Mesendoderm (in vitro differentiated cells): ENCODE results near the gene NME3.
A peak's percentile ranks its signal among the peaks of the same experiment; 100 is the strongest.

Experiments used
- DNase-seq: peaks from one replicate; pipeline ENCODE4 v3.0.0; 2013
- H2AK5ac ChIP-seq: 2 replicates; pipeline ENCODE4 v1.6.1; 2013; ENCODE audit warnings: low read length, inconsistent platforms
- H2BK120ac ChIP-seq: 2 replicates; pipeline ENCODE4 v1.6.1; 2013; ENCODE audit warnings: low read depth, mild to moderate bottlenecking, low read length, moderate library complexity, mixed read lengths
- H2BK15ac ChIP-seq: replicated peaks from 2 replicates; pipeline ENCODE4 v1.6.1; 2013; ENCODE audit warnings: low read depth, mild to moderate bottlenecking, moderate library complexity
- H2BK5ac ChIP-seq: 2 replicates; pipeline ENCODE4 v1.6.1; 2013; ENCODE audit warnings: low read length, inconsistent platforms
- H3K18ac ChIP-seq: 2 replicates; pipeline ENCODE4 v1.6.1; 2013; ENCODE audit warnings: mild to moderate bottlenecking, low read length, mixed read lengths
- H3K23ac ChIP-seq: one replicate; pipeline ENCODE4 v1.6.1; 2013; ENCODE audit warnings: low read length
- H3K27ac ChIP-seq: 2 replicates; pipeline ENCODE4 v1.5.1; 2013; ENCODE audit warnings: low read depth, mild to moderate bottlenecking, inconsistent platforms, low read length, moderate library complexity
- H3K27me3 ChIP-seq: 2 replicates; pipeline ENCODE4 v1.6.1; 2013; ENCODE audit warnings: low read length, control low read depth, mild to moderate bottlenecking, inconsistent platforms; ENCODE audit not compliant: insufficient read depth, poor library complexity
- H3K36me3 ChIP-seq: 2 replicates; pipeline ENCODE4 v1.6.1; 2013; ENCODE audit warnings: low read length, inconsistent platforms; ENCODE audit not compliant: control insufficient read depth, insufficient read depth
- H3K4ac ChIP-seq: one replicate; pipeline ENCODE4 v1.6.1; 2013; ENCODE audit warnings: low read depth, mild to moderate bottlenecking, low read length, moderate library complexity
- H3K4me1 ChIP-seq: 2 replicates; pipeline ENCODE4 v1.6.1; 2013; ENCODE audit warnings: low read depth, low read length, inconsistent platforms; ENCODE audit not compliant: control insufficient read depth
- H3K4me2 ChIP-seq: 2 replicates; pipeline ENCODE4 v1.6.1; 2013; ENCODE audit warnings: low read length
- H3K4me3 ChIP-seq: 2 replicates; pipeline ENCODE4 v1.5.1; 2013; ENCODE audit warnings: mild to moderate bottlenecking, low read length
- H3K56ac ChIP-seq: one replicate; pipeline ENCODE4 v1.6.1; 2013; ENCODE audit warnings: low read length
- H3K79me1 ChIP-seq: 2 replicates; pipeline ENCODE4 v1.6.1; 2013; ENCODE audit warnings: low read length, inconsistent platforms
- H3K79me2 ChIP-seq: 2 replicates; pipeline ENCODE4 v1.6.1; 2013; ENCODE audit warnings: mild to moderate bottlenecking, low read length; ENCODE audit not compliant: control insufficient read depth, insufficient read depth
- H3K9ac ChIP-seq: 2 replicates; pipeline ENCODE4 v1.6.1; 2013; ENCODE audit warnings: low read length, inconsistent platforms
- H4K5ac ChIP-seq: one replicate; pipeline ENCODE4 v1.6.1; 2013; ENCODE audit warnings: low read length
- H4K8ac ChIP-seq: one replicate; pipeline ENCODE4 v1.6.1; 2013; ENCODE audit warnings: low read depth, mild to moderate bottlenecking, control low read depth, low read length, moderate library complexity
- WGBS: extraction: QIAGEN DNeasy Blood & Tissue Kit; methylation state at CpG from one replicate; pipeline ENCODE4 v1.1.7; 2013; ENCODE audit warnings: low lambda C conversion rate, missing lambda C conversion rate; ENCODE audit not compliant: insufficient coverage; ENCODE audit errors: extremely low coverage; 5-methylcytosine and 5-hydroxymethylcytosine counted together

Gene NME3

DNA sequence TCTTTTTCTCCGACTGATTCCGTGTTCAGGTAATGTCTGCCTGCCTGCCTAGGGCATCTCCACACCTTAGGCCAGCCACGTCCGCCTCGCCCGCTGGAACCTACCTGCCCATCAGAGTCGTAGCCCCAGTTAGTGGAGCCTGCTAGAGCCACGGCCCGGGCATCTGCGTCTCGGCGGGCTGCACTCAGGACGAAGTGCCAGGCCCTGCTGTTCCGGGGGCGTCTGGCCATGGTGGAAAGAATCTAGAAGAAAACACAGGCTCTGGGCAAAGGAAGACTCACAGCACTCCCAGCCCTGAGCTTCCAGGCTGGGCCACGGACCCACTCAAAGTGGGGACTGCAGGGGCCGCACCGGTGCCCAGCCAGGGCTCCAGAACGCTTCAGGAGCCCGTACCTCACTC, 9.9 kb upstream of the NME3 start:
- no CpG with 5 or more reads among the region's 20 CpGs for WGBS
- H2AK5ac ChIP-seq, result no peak overlapping the region
- H3K18ac ChIP-seq, result no peak overlapping the region
- no peak overlapping the region for H2BK15ac ChIP-seq
- peaks cover 19% of the 10 kb centered on the region for H3K79me2 ChIP-seq
- no peak overlapping the region for H4K8ac ChIP-seq
- no peaks in the 10 kb centered on the region for H3K4me1 ChIP-seq
- H3K27ac ChIP-seq, result no peak overlapping the region
- H4K5ac ChIP-seq, result no peak overlapping the region
- no peak overlapping the region for H3K4ac ChIP-seq
- H2BK5ac ChIP-seq, result no peak overlapping the region
- no peak for DNase-seq
- H3K27me3 ChIP-seq, result no peaks in the 10 kb centered on the region
- H3K36me3 ChIP-seq, result no peaks in the 10 kb centered on the region
- peaks cover 10% of the 10 kb centered on the region for H3K79me1 ChIP-seq
- no peak overlapping the region for H2BK120ac ChIP-seq
- H3K23ac ChIP-seq, result no peak overlapping the region
- H3K4me3 ChIP-seq, result no peak overlapping the region
- peak overlapping the region; percentile 88 for H3K56ac ChIP-seq
- peak overlapping the region; percentile 88 for H3K4me2 ChIP-seq
- H3K9ac ChIP-seq, result peak overlapping the region; percentile 81

DNA sequence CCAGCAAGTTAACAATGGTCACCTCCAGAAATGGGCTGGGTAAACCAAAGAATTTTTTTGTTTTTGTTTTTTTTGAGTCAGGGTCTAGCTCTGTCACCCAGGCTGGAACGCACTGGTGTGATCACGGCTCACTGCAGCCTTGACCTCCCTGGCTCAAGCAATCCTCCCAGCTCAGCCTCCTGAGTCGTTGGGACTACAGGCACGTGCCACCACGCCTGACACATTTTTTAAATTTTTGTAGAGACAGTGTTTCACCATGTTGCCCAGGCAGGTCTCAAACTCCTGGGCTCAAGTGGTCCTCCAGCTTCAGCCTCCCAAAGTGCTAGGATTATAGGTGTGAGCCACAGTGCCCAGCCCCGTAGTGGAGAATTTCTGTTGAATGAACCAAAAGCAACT, 9.3 kb upstream of the NME3 start:
- Histone ChIP-seq H3K4ac (no peak overlapping the region), H3K27me3 (no peaks in the 10 kb centered on the region), H3K4me2 (no peak overlapping the region), H3K4me3 (no peak overlapping the region), H2BK120ac (no peak overlapping the region), H3K4me1 (no peaks in the 10 kb centered on the region), H3K79me1 (peaks cover 7% of the 10 kb centered on the region), H2BK5ac (no peak overlapping the region), H3K79me2 (peaks cover 16% of the 10 kb centered on the region), H3K18ac (no peak overlapping the region), H3K27ac (no peak overlapping the region), H4K8ac (no peak overlapping the region), H3K56ac (no peak overlapping the region), H3K36me3 (no peaks in the 10 kb centered on the region), H4K5ac (no peak overlapping the region), H3K9ac (no peak overlapping the region), H3K23ac (no peak overlapping the region), H2AK5ac (no peak overlapping the region), H2BK15ac (no peak overlapping the region)
- WGBS, result no CpG with 5 or more reads among the region's 6 CpGs
- no peak for DNase-seq

DNA sequence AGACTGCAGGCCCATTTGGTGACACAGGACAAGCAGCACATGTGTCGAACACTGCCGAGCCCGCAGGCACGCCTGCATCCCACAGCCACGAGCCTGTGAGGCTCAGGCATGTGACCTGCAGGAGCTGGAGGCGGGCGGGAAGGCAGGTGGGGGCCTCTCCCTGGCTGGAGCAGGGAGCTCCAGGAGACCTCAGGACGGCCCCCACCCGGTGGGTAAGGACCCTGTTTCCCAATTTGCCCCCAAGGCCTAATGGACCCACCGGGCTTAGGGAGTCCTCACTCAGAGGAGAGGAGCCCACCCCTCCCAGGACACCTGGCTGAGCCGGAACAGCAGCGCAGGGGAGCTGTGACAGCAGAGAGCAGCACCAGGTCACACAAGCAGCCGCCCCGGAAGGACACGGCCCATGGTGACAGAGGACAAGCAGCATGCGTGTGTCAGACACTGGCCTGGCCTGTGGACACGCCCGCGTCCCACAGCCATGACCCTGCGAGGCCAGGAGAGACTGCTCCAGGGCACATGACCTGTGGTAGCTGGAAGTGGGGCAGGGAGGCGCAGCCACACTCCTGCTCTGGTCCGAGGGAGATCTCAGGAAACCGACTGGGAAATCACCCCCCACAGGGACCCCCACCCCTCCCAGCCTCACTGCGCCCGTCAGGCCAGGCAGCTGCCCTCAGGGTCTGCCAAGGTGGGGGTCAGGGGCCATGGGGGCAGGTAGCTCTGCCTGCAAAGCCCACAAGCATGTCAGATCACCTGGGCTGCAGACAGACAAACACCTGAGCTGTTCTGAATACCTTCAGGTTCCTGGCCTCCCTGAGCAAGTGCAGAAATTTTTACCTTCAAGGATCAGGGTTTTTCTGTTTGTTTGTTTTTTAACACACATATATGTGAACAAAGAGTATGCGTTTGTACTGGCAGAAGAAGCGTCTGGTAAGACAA, 8.7 kb upstream of the NME3 start:
- Histone ChIP-seq H2BK5ac (no peak overlapping the region), H3K27ac (no peak overlapping the region), H3K56ac (no peak overlapping the region), H3K4me3 (no peak overlapping the region), H3K79me1 (peaks cover 3% of the 10 kb centered on the region), H3K4ac (no peak overlapping the region), H3K79me2 (peaks cover 10% of the 10 kb centered on the region), H4K5ac (no peak overlapping the region), H2BK15ac (no peak overlapping the region), H3K4me2 (no peak overlapping the region), H4K8ac (no peak overlapping the region), H2BK120ac (no peak overlapping the region), H3K4me1 (no peaks in the 10 kb centered on the region), H3K9ac (no peak overlapping the region), H3K27me3 (no peaks in the 10 kb centered on the region), H3K18ac (no peak overlapping the region), H3K36me3 (no peaks in the 10 kb centered on the region), H3K23ac (no peak overlapping the region), H2AK5ac (no peak overlapping the region)
- WGBS, result no CpG with 5 or more reads among the region's 27 CpGs
- DNase-seq, result no peak

DNA sequence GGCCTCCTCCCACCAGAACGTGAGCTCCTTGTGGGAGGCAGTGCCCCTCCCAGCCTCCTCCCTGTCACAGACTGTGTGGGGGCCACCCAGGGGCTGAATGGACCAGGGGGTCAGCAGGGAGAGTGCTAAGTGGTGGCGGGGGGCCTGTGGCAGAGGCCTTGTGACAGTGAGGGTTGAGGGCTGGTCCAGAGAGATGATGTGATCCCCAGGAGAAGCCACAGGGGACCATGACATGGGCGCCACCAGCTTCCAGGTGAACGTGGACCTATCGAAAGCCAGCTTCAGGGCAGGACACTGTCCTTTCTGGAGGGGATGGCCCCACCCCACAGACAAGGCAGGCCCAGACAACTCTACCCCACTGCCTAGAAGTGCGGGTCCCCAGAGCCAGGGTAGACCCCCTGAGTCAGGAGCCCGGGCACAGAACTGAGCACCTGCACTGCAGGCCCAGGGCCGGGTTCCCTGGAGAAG, 7.9 kb upstream of the NME3 start:
- DNase-seq, result no peak
- WGBS, result no CpG with 5 or more reads among the region's 8 CpGs
- no peak overlapping the region for H2AK5ac ChIP-seq
- H4K8ac ChIP-seq, result no peak overlapping the region
- no peak overlapping the region for H3K18ac ChIP-seq
- H3K4me1 ChIP-seq, result no peaks in the 10 kb centered on the region
- H3K4me2 ChIP-seq, result no peak overlapping the region
- H4K5ac ChIP-seq, result no peak overlapping the region
- H3K79me1 ChIP-seq, result peaks cover 5% of the 10 kb centered on the region
- no peak overlapping the region for H2BK120ac ChIP-seq
- H3K23ac ChIP-seq, result no peak overlapping the region
- H3K79me2 ChIP-seq, result peaks cover 8% of the 10 kb centered on the region
- H3K27me3 ChIP-seq, result no peaks in the 10 kb centered on the region
- no peak overlapping the region for H3K4ac ChIP-seq
- H3K4me3 ChIP-seq, result no peak overlapping the region
- no peak overlapping the region for H3K27ac ChIP-seq
- H2BK15ac ChIP-seq, result no peak overlapping the region
- no peak overlapping the region for H3K56ac ChIP-seq
- H3K36me3 ChIP-seq, result no peaks in the 10 kb centered on the region
- H3K9ac ChIP-seq, result no peak overlapping the region
- no peak overlapping the region for H2BK5ac ChIP-seq

DNA sequence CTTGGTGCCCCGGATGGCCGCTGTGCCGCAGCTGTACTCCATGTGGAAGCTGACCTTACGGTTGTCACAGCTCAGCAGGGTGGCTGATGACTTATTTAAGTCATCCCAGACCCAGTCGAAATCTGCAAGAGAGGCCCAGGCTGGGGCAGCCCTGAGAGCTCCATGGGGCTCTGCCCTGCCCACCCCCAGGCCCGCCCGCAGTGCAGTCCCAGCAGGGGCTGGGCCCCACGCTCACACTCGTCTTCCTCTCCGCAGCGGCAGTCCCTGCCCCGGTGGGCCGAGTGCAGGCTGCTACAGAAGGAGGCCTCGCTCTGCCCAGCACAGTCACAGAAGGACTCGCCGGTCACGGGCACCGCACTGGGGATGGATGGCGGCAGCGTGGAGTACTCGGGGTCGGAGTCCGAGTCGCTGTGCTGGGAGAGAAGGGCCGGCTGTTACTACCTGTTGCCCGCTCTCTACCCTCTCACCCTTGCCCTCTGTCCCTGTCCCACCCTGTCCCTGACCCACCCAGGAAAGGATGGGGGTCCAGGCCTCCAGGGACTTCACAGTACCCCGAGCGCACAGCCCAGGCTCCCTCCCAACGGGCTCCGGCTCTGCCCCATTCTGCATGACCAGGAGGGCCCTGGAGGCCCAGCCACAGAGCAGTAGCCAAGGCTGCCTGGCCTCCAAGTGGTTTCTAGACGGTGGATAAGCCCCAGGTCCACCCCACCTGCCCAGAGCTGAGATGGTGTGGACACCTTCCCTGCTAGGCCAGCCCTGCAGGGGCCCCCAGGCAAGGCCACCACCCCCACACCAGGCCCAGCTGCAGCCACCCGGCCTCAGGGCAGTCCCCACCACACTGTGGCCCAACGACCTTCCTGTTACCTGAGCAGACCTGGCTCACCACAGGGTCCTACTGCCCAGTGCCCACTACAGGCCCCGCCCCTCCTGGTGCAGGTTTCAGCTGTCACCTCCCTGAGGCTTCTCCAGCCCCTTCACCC, 7.1 kb upstream of the NME3 start:
- Histone ChIP-seq H3K4me2 (no peak overlapping the region), H3K23ac (no peak overlapping the region), H3K79me2 (peaks cover 2% of the 10 kb centered on the region), H2BK15ac (no peak overlapping the region), H3K27me3 (no peaks in the 10 kb centered on the region), H4K8ac (no peak overlapping the region), H2BK120ac (no peak overlapping the region), H3K9ac (no peak overlapping the region), H3K4me3 (no peak overlapping the region), H3K18ac (no peak overlapping the region), H4K5ac (no peak overlapping the region), H3K36me3 (no peaks in the 10 kb centered on the region), H3K4ac (no peak overlapping the region), H3K79me1 (peaks cover 8% of the 10 kb centered on the region), H2AK5ac (no peak overlapping the region), H2BK5ac (no peak overlapping the region), H3K27ac (no peak overlapping the region), H3K56ac (no peak overlapping the region), H3K4me1 (no peaks in the 10 kb centered on the region)
- DNase-seq, result no peak
- WGBS, result no CpG with 5 or more reads among the region's 34 CpGs
